Inflammatory macrophage treated with lipopolysaccharide for 4 hours (primary cell): ENCODE measurements around the gene FKRP.
"Not testable (repeated sequence)": the region's sequence is repeated elsewhere in the genome, so short reads cannot be mapped to it uniquely, and the experiment has no call there.

Experiments
- DNase-seq: peaks from one replicate; pipeline ENCODE4 v3.0.0-alpha.2; 2020

FKRP gene, protein sequence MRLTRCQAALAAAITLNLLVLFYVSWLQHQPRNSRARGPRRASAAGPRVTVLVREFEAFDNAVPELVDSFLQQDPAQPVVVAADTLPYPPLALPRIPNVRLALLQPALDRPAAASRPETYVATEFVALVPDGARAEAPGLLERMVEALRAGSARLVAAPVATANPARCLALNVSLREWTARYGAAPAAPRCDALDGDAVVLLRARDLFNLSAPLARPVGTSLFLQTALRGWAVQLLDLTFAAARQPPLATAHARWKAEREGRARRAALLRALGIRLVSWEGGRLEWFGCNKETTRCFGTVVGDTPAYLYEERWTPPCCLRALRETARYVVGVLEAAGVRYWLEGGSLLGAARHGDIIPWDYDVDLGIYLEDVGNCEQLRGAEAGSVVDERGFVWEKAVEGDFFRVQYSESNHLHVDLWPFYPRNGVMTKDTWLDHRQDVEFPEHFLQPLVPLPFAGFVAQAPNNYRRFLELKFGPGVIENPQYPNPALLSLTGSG

DNA sequence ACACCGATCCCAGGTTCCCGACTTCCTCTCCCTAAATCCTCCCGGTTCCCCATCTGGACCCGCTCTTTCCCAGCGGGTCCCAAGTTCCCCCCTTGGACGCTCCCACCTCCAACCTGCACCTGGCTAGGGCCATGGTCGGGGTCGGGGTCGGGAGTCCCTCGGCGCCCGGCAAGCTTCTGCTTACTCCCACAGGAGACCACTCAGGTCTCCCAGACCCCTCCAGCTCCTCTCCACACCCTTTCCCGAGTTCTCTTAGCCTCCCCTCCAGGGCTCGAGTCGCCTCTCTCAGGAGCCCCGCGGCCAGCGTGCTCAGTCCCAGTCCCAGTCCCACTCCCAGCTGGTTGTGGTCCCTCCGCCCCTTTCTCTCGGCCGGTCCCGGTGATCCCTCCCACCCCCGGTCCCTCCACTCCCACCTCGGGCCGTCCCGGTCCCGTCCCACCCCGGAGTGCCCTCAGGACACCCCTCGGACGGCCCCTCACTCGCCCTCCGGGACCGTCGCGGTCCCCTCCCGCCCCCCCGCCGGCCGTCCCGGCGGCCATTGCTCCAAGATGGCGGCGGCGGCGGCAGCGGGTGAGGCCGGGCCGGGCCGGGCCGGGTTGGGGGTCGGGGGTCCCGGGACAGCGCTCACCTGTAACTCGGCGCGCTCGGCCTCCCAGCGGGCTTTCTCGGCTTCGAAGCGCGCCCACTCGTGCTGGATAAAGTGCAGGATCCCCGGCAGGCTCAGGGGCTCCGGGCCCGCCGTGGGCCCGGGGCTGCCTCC is at the start of gene FKRP:
Gene FKRP (plus strand): TSS at position 537 of the 760 bp plus-strand sequence. CDS start 9,394 bp downstream, outside the sequence.
- DNase-seq, result no peak

DNA sequence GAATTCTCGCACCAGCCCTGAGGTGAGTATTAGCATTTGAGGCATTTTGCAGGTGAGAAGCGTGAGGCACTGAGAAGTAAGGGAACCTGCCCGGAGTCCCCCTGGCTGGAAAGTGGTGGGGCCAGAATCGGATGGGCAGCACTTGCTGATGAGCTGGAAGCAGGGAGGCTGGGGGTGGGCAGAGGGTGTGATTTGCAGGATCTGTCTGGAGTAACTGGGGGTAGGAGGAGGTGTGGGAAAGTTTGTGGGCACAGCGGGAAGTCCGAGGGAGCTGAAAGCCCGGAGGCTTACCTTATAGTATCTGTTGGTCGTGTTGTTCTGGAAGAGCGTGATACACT is 49.0 kb upstream of the FKRP start:
- no peak for DNase-seq

DNA sequence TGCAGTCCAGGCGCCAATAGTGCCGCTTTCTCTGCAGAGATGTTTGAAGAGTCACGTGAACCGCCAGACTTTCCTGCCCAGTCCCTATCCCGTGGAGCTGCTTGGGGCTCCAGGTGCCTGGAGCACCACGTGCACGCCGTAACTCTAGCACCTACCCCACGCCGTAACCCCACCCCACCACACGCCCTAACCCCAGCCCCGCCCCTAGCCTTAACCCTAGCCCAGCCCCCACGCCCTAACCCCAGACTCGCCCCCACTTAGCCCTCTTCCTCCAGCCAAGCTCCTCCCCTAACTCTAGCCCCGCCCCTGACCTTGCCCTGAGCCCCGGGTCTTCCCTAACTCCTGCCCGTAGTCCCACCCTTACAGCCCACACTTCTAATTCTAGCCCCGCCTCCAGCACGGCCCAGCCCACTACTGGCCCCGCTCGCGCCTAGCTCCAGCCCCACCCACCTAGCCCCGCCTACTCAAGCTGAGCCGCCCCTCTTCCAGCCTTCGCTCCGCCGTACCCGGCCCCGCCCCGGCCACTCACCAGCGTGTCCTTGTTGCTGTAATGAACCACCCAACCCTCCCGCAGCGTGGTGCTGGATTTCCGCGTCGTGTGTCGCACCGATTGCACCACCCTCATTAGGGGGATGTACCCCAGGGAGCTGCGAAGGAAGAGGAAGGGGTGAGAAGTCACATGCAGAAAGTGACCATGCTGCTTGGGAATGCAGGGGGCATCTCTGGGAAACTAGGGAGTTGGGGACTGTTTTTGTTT is 48.5 kb upstream of the FKRP start:
- DNase-seq, result peak; percentile 63

DNA sequence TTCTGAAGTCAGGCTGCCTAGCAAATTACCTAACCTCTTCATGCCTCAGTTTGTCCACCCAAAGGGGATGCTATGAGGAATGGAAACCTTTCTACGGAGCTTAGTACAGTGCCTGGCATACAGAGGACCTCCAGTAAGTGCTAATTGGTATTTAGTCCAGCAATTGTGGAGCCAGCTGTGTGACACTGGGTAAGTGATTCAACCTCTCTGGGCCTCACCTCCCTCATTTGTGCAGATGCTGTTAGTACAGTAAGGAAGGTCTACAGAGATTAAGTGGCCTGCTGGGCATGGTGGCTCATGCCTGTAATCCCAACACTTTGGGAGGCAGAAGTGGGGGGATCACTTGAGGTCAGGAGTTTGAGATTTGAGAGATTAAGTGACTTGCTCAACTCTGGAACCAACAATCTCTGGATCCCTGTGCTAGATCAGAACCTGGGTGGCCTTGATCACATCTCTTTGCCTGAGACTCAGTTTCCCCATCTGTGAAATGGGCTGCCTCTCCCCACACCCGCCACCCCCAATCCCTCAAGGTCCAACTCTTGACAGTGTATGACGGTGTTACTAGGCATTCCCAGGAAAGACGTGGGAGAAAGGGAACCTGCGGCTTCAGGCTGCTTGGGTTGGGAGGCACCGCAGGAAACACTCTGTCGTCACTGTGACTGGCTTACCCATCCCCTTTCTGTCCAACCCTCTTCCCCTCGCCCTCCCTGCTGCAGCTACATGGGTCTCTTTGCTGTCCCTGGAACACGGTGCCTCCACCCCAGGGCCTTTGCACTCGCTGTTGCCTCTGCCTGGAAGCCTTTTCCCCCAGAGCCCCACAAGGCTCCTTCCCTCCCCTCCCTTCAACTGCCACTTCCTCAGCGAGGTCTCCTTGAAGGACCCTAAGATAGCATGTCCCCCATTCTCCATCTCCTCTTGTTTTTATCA is 47.2 kb upstream of the FKRP start:
- no peak for DNase-seq

DNA sequence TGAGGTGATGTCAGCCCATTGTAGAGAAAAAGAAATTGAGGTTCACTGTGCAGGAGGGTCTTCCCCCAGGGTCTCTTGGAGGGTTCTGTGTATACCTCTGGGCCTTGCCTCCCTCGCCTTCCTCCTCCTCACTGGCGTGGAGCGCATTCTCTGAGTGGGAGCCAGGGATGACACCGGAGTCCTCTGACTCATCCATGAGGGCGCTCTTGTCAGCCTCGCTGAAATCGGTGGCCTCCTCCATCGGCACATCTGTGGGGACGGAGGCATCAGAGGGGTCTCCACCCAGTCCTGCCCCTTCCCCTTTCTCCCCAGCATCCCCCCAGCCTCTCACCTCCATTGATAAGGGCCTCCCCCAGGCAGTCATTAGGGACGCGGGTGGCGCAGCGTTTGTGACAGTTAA is 45.2 kb upstream of the FKRP start:
- no peak for DNase-seq

DNA sequence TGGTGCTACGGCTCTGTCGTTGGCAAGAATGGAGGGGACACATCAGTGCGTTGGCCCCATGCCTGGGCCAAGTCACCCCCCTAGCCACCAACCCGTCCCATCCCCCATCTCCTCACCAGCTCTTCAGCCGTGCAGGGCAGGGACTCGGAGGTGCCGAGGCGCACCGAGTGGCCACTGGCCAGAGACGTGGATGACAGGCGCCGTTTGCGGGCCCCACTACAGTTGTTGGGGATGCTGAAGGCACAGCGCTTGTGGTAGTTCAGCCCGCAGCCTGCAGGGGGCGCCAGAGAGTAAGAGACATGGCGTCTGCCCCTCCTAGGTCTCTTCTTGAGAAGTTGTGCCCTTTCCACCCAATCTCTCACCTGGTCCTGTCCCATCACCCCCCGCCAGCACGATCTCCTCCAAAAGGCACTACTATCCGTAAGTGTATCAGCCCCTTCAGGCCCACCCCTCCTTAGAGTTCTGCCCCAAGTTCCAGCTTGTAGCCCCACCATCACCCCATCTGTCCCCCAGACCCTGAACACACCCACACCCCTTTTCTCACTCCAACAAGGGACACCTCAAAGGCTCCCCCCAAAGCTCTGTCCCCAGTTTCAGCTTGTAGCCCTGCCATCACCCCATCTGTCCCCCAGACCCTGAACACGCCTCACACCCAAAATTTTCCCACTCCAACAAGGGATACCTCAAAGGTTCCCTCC is 41.3 kb upstream of the FKRP start:
- peak; percentile 69 for DNase-seq

DNA sequence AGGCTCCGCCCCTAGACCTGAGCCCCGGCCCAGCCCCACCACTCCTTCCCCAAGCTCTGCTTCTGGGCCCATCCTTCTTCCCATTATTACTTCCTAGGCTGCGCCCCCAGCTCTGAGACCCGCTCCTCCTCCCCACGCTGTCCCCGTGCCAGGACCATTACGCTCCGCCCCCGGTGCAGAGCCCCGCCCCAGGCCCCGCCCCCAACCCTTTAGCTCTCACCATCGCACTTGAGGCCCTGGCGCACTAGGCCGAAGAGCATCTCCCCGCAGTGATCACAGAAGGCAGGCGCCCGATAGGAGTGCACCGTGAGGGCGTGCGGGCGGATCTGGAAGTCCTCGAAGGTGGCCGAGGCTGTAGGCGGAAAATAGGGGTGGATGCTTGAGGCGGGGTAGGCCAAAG is 35.2 kb upstream of the FKRP start:
- no peak for DNase-seq

DNA sequence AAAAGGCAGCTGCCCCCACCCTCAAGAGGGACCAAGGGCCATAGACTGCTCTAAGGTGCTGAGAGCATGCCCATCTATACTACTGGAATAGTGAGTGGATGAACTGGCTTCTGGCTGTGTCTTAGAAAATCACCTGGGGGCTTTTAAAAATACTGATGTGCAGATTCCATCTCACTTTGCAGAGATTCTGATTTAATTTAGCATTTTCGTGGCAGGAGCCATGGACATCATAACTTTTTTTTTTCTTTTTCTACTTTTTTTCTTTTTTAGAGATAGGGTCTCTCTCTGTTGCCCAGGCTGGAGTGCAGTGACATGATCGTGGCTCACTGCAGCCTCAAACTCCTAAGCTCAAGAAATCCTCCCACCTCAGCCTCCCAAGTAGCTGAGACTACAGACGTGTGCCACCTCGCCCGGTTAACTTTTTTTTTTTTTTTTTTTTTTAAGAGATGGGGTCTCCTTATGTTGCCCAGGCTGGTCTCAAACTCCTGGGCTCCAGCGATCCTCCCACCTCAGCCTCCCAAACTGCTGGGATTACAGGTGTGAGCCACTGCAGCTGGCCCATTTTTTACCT is 33.0 kb upstream of the FKRP start:
- not testable (repeated sequence) for DNase-seq

DNA sequence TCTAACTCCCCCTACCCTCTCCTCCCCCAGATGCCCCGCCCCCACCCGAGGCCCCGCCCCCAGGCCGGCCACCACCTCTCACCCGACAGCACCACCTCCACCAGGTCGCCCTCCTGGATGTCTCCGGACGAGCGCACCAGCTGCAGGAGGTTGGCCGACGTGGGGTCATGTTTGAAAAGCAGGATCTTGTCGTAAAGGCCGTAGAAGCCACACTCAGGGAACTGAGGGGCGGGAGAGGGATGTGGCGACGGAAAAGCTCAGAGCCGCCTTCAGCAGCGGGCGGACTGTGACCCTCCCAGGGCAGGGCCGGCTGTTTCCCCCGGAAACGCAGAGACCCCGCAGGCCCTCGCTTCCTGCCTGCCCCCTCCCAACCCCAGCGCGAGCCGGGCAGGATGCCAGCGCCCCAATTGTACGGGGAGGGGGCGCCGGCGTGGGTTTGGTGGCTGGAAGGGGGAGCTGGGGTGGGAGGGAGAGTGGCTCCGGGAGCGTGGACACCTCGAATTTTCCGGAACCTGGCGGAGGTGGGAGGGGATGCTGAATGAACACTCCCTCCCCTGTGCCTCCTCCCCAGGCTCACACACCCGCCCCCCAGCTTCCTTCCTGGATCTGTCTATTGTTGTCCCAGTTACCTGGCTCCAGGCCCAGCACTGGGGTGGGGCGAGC is 31.9 kb upstream of the FKRP start:
- DNase-seq, result peak; percentile 12

DNA sequence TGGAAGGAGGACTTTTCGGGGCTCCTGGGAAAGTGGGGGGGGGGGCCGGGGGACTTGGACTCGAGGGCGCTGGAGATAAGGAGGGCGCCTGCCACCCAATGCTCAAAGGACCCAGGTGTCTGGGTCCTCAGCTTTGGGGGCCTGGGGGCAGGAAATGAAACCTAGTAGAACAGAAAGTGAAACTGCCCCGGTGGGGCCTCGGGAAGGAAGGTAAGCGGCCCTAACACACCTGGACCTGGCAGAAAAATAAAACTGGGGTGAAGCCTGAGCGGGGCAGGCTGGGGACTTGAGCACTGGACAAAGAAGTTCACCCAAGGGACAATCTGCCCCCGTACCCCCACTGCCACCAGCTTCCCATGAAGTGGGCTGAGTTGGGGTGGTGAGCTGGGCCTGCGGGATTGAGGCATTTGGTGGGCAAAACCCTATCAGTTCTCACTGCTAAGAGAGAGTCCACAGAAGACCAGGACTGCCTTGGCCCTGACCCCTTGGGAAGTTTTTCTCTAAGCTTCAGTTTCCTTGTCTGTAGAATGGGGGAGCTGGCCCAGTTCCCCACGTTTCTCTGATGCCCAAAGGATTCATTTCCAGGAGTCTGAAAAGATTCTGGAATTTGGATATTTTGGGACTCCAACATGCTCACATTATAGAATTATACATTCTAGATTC is 31.3 kb upstream of the FKRP start:
- no peak for DNase-seq

DNA sequence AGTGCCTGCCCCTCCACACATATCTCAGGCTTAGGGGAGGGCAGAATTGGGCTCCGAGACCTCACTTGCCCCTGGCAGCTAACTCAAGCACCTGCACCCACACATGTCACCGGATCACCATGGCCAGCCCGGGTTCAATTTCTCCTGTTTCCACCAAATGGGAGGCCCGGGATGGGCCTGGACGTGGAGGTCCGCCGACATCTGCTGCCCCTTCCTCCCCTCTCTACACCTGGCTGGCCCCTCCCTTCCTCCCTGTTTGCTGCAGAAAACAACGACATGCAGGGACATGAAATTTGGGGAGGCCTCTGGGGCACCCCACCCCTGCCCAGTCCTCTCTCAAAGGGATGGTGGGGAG is 30.3 kb upstream of the FKRP start:
- DNase-seq, result no peak

DNA sequence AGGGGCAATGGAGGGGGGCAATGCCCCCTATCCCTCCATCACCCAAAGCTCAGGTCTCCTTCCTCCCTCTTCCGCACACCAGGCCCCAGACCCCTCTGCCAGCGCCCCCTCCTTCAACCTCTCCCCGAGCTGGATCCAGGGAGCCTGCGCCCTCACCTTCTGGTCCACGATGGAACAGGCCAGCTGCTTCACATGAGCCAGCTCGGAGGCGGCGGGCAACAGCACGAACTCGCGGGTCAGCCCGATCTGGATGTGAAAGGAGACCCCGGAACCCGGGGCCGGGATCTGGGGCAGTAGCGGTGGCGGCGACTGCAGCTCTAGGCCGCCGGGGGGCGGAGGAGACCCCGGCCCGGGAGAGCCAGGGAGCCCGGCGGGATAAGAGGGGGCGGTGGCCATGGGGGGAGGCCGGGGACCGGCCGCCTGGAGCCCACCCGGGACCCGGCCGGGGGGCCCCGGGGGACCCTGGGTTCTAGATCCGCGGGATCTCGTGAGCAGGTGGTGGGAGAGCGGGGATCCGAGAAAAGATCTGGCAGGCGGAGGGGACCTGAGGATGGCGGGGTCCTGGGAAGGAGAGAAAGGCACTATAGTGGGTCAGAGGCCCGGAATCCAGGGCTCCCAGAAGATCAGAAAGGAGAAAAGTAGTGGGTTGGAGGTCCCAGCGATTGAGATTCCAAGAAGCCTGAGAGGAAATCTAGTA is 29.7 kb upstream of the FKRP start:
- no peak for DNase-seq

DNA sequence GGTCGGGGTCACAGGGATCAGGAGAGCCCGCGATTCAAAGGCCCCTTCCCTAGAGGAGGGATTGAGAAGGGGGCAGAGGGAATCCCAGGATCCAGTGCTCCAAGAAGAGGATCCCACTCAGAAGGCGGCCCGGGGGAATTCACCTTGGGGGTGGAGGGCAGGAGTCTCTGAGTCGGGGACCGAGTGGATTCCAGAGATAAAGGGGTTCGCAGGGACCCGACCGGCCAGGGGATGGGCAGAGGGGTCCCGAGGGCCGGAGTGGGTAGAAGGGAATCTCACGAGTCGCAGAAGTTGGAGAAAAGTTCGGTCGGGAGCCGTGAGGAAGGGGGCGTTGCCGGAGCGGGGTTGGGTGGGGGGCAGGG is 29.2 kb upstream of the FKRP start:
- DNase-seq, result no peak

DNA sequence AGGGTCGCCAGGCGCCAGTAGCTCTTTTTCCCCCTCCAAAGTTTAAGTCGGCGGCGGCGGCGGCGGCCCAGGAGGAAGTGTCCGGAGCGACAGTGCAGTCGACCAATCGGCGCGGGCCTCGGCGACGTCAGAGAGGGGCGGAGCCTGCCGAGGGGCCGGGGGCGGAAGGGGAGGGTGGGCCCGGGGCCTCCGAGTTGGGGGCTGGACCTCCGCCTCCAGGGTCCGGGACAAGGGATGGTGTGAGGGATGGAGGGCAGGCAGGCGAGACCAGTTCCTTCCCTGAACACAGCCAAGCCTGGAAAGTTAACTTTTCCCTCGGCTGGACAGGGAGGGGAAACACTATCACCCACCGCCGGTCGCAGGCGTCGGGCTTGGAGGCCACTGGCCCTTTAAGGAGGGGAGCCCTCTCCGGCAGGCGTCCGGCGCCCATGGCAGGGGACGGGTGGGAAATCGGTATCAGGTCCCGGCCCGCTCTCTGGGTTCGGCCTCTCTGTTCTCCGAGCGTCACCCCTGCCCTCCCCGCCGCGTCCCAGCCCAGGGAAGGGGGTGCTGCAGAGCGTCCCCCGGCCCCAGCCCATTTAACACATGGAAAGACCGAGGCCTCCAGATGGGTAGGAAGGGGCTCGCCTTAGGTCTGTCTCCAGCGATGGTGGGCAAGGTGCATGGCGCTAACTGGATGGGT is 28.7 kb upstream of the FKRP start, which contains the start of gene PRKD2:
Gene PRKD2 (minus strand): TSS at position 81 of the 682 bp plus-strand sequence. CDS start 744 bp downstream, outside the sequence.
- DNase-seq, result peak; percentile 80

DNA sequence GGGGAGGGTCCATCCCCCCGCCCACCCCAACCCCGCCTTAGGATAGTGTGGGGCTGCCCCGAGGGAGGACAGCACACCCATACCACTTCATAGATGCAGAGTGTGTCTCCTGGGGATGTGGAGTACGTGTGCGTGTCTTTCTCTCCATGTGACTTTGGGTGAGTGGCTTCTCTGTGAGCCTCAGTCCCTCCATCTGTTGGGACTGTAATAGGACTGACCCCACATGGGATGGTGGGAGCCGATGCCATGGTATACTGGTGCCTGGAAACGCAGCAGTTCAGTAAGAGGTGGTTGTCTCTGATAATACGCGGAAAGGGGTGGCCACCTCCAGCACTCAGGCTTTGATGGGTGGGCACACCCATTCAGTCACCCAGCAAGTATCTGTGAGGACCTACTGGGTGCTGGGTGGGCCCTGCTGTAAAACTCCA is 28.1 kb upstream of the FKRP start:
- DNase-seq, result no peak

DNA sequence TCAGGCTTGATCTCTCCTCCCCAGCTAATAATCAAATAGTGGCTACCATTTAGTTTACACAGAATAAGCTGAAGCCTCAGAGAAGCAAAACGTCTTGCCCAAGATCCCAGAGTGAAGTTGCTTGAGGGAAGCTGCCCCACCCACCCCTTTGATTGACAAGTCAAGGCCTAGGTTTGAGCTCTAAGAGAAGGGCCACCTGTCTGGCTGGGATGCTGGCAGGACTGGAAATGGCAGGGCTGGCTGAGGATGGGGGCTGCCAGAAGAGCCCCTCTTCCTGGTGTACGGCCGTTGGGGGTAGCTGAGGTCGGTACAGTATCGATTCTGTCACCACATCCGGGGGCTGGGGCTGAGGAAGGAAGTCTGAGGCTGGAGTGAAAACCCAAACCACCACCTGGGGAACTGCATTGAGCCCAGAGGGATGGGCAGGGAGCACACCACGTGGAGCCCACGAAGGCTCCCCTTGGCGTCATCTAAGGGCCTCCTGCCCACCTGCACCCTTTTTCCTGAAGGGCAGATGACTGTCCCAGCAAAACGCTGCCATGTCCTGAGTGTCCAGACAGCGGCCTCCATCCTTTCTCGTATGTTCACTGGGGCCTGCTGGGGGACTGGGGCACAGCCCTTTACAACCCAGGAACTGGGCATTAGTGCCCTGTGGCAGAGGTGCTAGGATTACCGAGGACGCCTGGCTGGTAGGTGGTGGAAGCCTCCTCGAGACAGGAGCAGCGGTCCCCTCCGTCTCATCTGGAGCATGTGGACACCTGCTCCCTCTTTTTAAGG is 27.5 kb upstream of the FKRP start:
- DNase-seq, result peak; percentile 51

DNA sequence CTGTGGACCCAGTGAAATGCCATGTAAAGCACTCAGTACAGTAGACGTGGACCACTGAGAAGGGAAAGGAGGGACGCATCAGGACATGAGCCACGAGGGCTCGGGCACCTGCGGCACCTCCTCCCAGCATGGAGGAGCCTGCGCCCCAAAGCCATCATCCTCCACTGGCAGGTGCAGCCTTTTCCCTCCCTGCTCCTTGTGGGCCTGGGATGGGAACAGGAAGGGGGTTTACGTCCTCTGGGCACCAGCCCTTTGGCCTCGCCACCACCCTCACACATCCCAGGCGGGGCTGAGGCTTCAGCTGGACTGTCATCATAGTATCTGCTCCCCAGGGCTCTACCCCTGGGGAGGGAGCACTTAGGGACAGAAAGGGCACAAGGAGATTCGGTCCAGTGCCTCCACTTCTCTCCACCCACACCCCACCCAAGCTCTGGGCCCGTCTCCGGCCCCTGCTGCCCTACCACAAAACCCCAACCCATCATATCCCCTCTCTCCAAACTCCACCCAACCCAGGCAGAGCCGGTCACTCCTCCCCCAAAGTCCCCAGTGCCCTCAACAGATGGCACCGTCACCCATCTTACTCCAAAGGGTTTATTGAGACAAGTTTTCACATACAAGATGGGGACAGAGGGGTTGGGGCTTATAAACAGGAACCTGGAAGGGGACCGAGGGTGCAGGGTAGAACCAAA is 26.8 kb upstream of the FKRP start:
- no peak for DNase-seq
